Bronchial epithelial cell (primary cell): Measurements from ENCODE around the gene SLC1A1. TPM values are rescaled to one million over a fixed set of nuclear protein-coding genes. Genes with fewer than 3 reads are reported as not detected.
A peak's percentile ranks its signal among the peaks of the same experiment; 100 is the strongest.

ENCODE experiments used
- DNase-seq: peaks from one replicate; pipeline ENCODE4 v3.0.0-alpha.2; 2010; ENCODE audit warnings: low read depth
- FAIRE-seq: peaks from 2 replicates; lab custom pipeline; 2011; peaks lifted over from hg19 to GRCh38; lab: Jason Lieb, UNC
- H3K27me3 ChIP-seq: 2 replicates; pipeline ENCODE4 v1.5.1; 2011; ENCODE audit warnings: low read length; ENCODE audit not compliant: control insufficient read depth, insufficient read depth
- H3K36me3 ChIP-seq: 2 replicates; pipeline ENCODE4 v1.5.1; 2011; ENCODE audit warnings: low read length; ENCODE audit not compliant: control insufficient read depth, insufficient read depth
- H3K4me3 ChIP-seq: 2 replicates; pipeline ENCODE4 v1.5.1; 2011; ENCODE audit warnings: mild to moderate bottlenecking, low read depth, low read length, control low read depth
- CTCF ChIP-seq: IDR thresholded peaks from 2 replicates; pipeline ENCODE4 v1.5.1; 2011; ENCODE audit warnings: mild to moderate bottlenecking, moderate library complexity, low read length, control low read depth, inconsistent platforms; ENCODE audit not compliant: insufficient read depth, severe bottlenecking
- total RNA-seq: library from RNA; depleted of rRNA; stranded (reverse); fragments of >200 nt; gene quantifications from 2 replicates; pipeline ENCODE4 v1.2.1, GENCODE V29; 2014

SLC1A1 gene
- total RNA-seq, 1 donor from 2014 or later: 1.1 TPM

GRCh38 chr9:4548811-4549725, 58.8 kb downstream of the SLC1A1 start:
- FAIRE-seq: no peak
- no peak for DNase-seq

GRCh38 chr9:4549751-4550295, 59.6 kb downstream of the SLC1A1 start:
- FAIRE-seq (peak; percentile 60), DNase-seq (peak; percentile 19)
- Histone ChIP-seq H3K4me3 (no peak overlapping the region), H3K36me3 (no peaks in the 10 kb centered on the region), H3K27me3 (no peaks in the 10 kb centered on the region)
- no peak for TF ChIP-seq CTCF

More at GRCh38 chr9:4548811-4549725, 58.8 kb downstream of the SLC1A1 start:
- no peaks in the 10 kb centered on the region for H3K27me3 ChIP-seq
- TF ChIP-seq CTCF: peak; percentile 26
- no peak overlapping the region for H3K4me3 ChIP-seq
- H3K36me3 ChIP-seq: no peaks in the 10 kb centered on the region

- TF ChIP-seq CTCF: no peak
- H3K36me3 ChIP-seq: no peaks in the 10 kb centered on the region
- H3K27me3 ChIP-seq: no peaks in the 10 kb centered on the region
- DNase-seq (no peak), FAIRE-seq (no peak)
- no peak overlapping the region for H3K4me3 ChIP-seq
Measured at GRCh38 chr9:4550777-4551484, 60.7 kb downstream of the SLC1A1 start.

- Histone ChIP-seq H3K27me3 (no peaks in the 10 kb centered on the region), H3K4me3 (no peak overlapping the region), H3K36me3 (no peaks in the 10 kb centered on the region)
- no peak for TF ChIP-seq CTCF
- no peak for FAIRE-seq
- peak; percentile 19 for DNase-seq
Measured at GRCh38 chr9:4553951-4554381, 63.7 kb downstream of the SLC1A1 start.

- FAIRE-seq (no peak), DNase-seq (peak; percentile 13)
- TF ChIP-seq CTCF: no peak
- no peaks in the 10 kb centered on the region for H3K36me3 ChIP-seq
- H3K4me3 ChIP-seq: no peak overlapping the region
- H3K27me3 ChIP-seq: no peaks in the 10 kb centered on the region
Measured at GRCh38 chr9:4555236-4555635, 65.0 kb downstream of the SLC1A1 start.
